Measurements from ENCODE around the gene RIC1.

GRCh38 chr9:5635390-5635789, 6.5 kb downstream of the RIC1 start:
- no peak for TF ChIP-seq CTCF (IDR thresholded peaks at IDR 0.05; ENCODE audit: control extremely low read depth in 1 of 3, insufficient read depth in 1 of 3, low read depth in 1 of 3, low read length in 3 of 3)
- TF ChIP-seq USF2 (IDR thresholded peaks at IDR 0.05; ENCODE audit: low read length) = no peak
- TF ChIP-seq TAF1 (IDR thresholded peaks at IDR 0.05; ENCODE audit: low read depth, low read length) = no peak
- TF ChIP-seq CREB1 (IDR thresholded peaks at IDR 0.05) = no peak
- no peak for TF ChIP-seq POLR2AphosphoS5 (IDR thresholded peaks at IDR 0.05; ENCODE audit: low read depth, low read length)
- no peak for TF ChIP-seq RNF2 (IDR thresholded peaks at IDR 0.05; ENCODE audit: borderline replicate concordance, low read depth, low read length, missing control alignments, poor library complexity, severe bottlenecking)
- no peak for TF ChIP-seq SUZ12 (IDR thresholded peaks at IDR 0.05; ENCODE audit: low read length)
- no peak for TF ChIP-seq EGR1 (IDR thresholded peaks at IDR 0.05; ENCODE audit: borderline replicate concordance, low read depth, low read length)
- no peak for TF ChIP-seq FOSL1 (IDR thresholded peaks at IDR 0.05; ENCODE audit: insufficient read depth, low read depth, low read length)
- TF ChIP-seq NANOG (IDR thresholded peaks at IDR 0.05; ENCODE audit: insufficient read depth, low read depth, low read length, poor library complexity, severe bottlenecking) = no peak
